ENCODE results near the gene SLC4A1.

DNA sequence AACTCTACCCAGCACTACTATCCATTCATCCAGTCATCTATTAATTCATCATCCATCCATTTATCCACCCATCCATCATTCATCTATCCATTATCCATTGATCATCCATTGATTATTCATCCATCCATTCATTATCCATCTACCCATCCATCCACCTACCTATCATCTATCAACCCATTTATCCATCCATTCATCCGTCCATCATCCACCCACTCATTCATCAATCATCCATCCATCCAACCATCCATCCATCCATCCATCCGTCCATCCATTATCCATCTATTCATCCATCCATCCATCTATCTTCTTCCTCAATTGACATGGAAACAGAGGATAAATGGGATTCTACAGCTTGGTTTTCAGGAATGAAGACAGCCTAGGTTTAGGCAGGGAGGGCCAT is 12.0 kb downstream of the SLC4A1 start:
- no peak for TF ChIP-seq CTCF (optimal IDR thresholded peaks at IDR 0.05 in 1 of 3, IDR thresholded peaks at IDR 0.05 in 1 of 3, conservative IDR thresholded peaks at IDR 0.05 in 1 of 3; ENCODE audit: extremely low read depth in 1 of 3, insufficient read depth in 2 of 3, low read length in 3 of 3)
- TF ChIP-seq EZH2 (IDR thresholded peaks at IDR 0.05; ENCODE audit: low read length) = no peak

Data from keratinocyte (primary cell).